HCT116 (cell line): ENCODE results near the gene CDH4.

ENCODE experiments used
- CBX3 ChIP-seq: IDR thresholded peaks from 2 replicates; pipeline ENCODE4 v1.6.1; 2012; ENCODE audit warnings: low read depth
- ELF1 ChIP-seq: IDR thresholded peaks from 2 replicates; pipeline ENCODE4 v1.6.1; 2012; ENCODE audit warnings: low read depth, borderline replicate concordance
- EZH2 ChIP-seq: fragments of 200-600 bp; sonication (generic); IDR thresholded peaks from 2 replicates; pipeline ENCODE4 v1.6.1; 2017; ENCODE audit warnings: antibody characterized with exemption, mixed run types
- EZH2phosphoT487 ChIP-seq: fragments of 200-600 bp; IDR thresholded peaks from 2 replicates; pipeline ENCODE4 v1.6.1; 2018; ENCODE audit warnings: antibody characterized with exemption, borderline replicate concordance
- POLR2A ChIP-seq: IDR thresholded peaks from 2 replicates; pipeline ENCODE4 v1.7.0; 2011; ENCODE audit warnings: borderline replicate concordance; ENCODE audit not compliant: insufficient read depth, insufficient read length; ENCODE audit errors: extremely low read depth
- POLR2AphosphoS5 ChIP-seq: IDR thresholded peaks from 2 replicates; pipeline ENCODE4 v1.6.1; 2011; ENCODE audit warnings: mild to moderate bottlenecking, low read depth, low read length, moderate library complexity
- RAD21 ChIP-seq: IDR thresholded peaks from 2 replicates; pipeline ENCODE4 v1.6.1; 2012; ENCODE audit warnings: low read depth, mild to moderate bottlenecking
- SIN3A ChIP-seq: IDR thresholded peaks from 2 replicates; pipeline ENCODE4 v1.6.1; 2012; ENCODE audit warnings: low read depth
- SP1 ChIP-seq: IDR thresholded peaks from 2 replicates; pipeline ENCODE4 v1.6.1; 2012; ENCODE audit warnings: low read depth
- YY1 ChIP-seq: IDR thresholded peaks from 2 replicates; pipeline ENCODE4 v1.6.1; 2011; ENCODE audit warnings: low read length, low read depth, moderate library complexity, mild to moderate bottlenecking; ENCODE audit not compliant: insufficient replicate concordance; ENCODE audit errors: extremely low read depth
- ZFX ChIP-seq: fragments of 450-650 bp; IDR thresholded peaks from 2 replicates; pipeline ENCODE4 v1.6.1; 2017
- TF ChIP-seq, protein P1 (sequence below), 3 experiments: fragments of 200-600 bp in 1 of 3; sonication (generic) in 1 of 3; IDR thresholded peaks in 2 of 3; conservative IDR thresholded peaks in 1 of 3; 2 replicates each; pipeline ENCODE4 v1.5.1; 2012 to 2017; ENCODE audit warnings: low read depth in 2 of 3, low read length in 2 of 3, antibody characterized with exemption in 1 of 3, borderline replicate concordance in 1 of 3, control low read depth in 1 of 3, mild to moderate bottlenecking in 1 of 3, mixed read lengths in 1 of 3, mixed run types in 1 of 3, moderate library complexity in 1 of 3; ENCODE audit not compliant: insufficient read depth in 1 of 3
- TF ChIP-seq, protein P2 (sequence below): IDR thresholded peaks from 2 replicates; pipeline ENCODE4 v1.6.1; 2012
- TF ChIP-seq, protein P3 (sequence below): IDR thresholded peaks from 2 replicates; pipeline ENCODE4 v1.6.1; 2011; ENCODE audit warnings: mild to moderate bottlenecking, low read length, moderate library complexity; ENCODE audit not compliant: insufficient replicate concordance; ENCODE audit errors: extremely low read depth

DNA sequence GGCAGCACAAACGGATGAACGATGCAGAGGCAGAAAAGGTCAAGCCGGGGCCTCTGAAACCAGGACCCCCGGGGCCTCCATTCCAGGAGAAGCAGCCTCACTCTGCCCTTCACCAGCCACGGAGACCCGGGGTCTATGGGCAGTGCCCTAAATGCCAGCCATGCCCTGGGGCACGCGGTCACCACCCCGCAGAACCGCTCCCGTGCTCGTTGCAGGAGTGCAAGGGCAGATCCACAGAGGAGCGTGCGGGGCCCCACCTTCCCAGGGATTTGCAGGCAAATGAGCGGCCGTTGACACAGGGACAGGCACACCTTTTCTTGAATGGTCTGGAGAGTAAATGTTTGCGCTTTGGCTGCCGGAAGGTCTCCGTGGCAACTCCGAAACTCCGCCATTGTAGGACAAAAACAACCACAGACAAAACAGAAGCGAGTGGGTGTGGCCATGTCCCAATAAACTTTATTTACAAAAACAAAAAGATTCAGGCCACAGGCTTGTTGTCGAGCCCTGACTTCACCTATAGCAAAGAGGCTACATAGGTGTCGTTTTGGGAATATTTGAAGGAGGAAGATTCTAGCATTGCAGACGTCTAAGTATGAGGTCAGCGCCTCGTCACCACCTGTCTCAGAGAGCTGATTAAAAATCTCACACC, 650.3 kb downstream of the CDH4 start:
- TF ChIP-seq ELF1 (no peak), POLR2A (no peak), SIN3A (no peak), EZH2 (no peak), SP1 (no peak), RAD21 (no peak), CBX3 (no peak), ZFX (no peak), EZH2phosphoT487 (no peak), POLR2AphosphoS5 (no peak), YY1 (no peak)
- TF ChIP-seq, protein P1, sequence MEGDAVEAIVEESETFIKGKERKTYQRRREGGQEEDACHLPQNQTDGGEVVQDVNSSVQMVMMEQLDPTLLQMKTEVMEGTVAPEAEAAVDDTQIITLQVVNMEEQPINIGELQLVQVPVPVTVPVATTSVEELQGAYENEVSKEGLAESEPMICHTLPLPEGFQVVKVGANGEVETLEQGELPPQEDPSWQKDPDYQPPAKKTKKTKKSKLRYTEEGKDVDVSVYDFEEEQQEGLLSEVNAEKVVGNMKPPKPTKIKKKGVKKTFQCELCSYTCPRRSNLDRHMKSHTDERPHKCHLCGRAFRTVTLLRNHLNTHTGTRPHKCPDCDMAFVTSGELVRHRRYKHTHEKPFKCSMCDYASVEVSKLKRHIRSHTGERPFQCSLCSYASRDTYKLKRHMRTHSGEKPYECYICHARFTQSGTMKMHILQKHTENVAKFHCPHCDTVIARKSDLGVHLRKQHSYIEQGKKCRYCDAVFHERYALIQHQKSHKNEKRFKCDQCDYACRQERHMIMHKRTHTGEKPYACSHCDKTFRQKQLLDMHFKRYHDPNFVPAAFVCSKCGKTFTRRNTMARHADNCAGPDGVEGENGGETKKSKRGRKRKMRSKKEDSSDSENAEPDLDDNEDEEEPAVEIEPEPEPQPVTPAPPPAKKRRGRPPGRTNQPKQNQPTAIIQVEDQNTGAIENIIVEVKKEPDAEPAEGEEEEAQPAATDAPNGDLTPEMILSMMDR (IDR thresholded peaks at IDR 0.05 in 2 of 3, conservative IDR thresholded peaks at IDR 0.05 in 1 of 3; ENCODE audit: borderline replicate concordance in 1 of 3, insufficient read depth in 1 of 3, low read depth in 2 of 3, low read length in 2 of 3) = no peak
- TF ChIP-seq, protein P2, sequence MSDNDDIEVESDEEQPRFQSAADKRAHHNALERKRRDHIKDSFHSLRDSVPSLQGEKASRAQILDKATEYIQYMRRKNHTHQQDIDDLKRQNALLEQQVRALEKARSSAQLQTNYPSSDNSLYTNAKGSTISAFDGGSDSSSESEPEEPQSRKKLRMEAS = no peak
- TF ChIP-seq, protein P3, sequence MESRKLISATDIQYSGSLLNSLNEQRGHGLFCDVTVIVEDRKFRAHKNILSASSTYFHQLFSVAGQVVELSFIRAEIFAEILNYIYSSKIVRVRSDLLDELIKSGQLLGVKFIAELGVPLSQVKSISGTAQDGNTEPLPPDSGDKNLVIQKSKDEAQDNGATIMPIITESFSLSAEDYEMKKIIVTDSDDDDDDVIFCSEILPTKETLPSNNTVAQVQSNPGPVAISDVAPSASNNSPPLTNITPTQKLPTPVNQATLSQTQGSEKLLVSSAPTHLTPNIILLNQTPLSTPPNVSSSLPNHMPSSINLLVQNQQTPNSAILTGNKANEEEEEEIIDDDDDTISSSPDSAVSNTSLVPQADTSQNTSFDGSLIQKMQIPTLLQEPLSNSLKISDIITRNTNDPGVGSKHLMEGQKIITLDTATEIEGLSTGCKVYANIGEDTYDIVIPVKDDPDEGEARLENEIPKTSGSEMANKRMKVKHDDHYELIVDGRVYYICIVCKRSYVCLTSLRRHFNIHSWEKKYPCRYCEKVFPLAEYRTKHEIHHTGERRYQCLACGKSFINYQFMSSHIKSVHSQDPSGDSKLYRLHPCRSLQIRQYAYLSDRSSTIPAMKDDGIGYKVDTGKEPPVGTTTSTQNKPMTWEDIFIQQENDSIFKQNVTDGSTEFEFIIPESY = no peak
